AG09319 (cell line): ENCODE data around the gene GALNT16.
"Not testable (repeated sequence)": the region's sequence is repeated elsewhere in the genome, so short reads cannot be mapped to it uniquely, and the experiment has no call there.

Experiments used
- DNase-seq: peaks from one replicate; pipeline ENCODE4 v3.0.0-alpha.2; 2010; ENCODE audit warnings: low read depth; ENCODE audit errors: extremely low read depth
- CTCF ChIP-seq: IDR thresholded peaks from 2 replicates; pipeline ENCODE4 v1.5.1; 2011; ENCODE audit warnings: low read depth, mild to moderate bottlenecking, inconsistent platforms, low read length, moderate library complexity

Gene GALNT16

GRCh38 chr14:69274321-69274720 lies 14.4 kb downstream of the GALNT16 start:
- DNase-seq: no peak
- no peak for TF ChIP-seq CTCF

GRCh38 chr14:69275331-69275730 lies 15.4 kb downstream of the GALNT16 start:
- no peak for TF ChIP-seq CTCF
- no peak for DNase-seq

GRCh38 chr14:69277356-69277755 lies 17.4 kb downstream of the GALNT16 start:
- DNase-seq: not testable (repeated sequence)

GRCh38 chr14:69280746-69281291 lies 20.9 kb downstream of the GALNT16 start:
- no peak for TF ChIP-seq CTCF
- DNase-seq: no peak

GRCh38 chr14:69281450-69282169 lies 21.7 kb downstream of the GALNT16 start:
- DNase-seq: no peak
- no peak for TF ChIP-seq CTCF

- no peak for DNase-seq
- TF ChIP-seq CTCF: no peak
Measured at GRCh38 chr14:69282448-69282847, 22.5 kb downstream of the GALNT16 start.

GRCh38 chr14:69284170-69284569 lies 24.2 kb downstream of the GALNT16 start:
- DNase-seq: no peak
- no peak for TF ChIP-seq CTCF
